ENCODE measurements around the gene TSPAN17.

TSPAN17 gene

GRCh38 chr5:176653401-176654385 is 6.4 kb downstream of the TSPAN17 start:
- no peak overlapping the region for H2BK15ac ChIP-seq (ENCODE audit: low read depth, poor library complexity, severe bottlenecking)
- H4K91ac ChIP-seq (ENCODE audit: low read length): no peak overlapping the region
- H3K18ac ChIP-seq (ENCODE audit: low read depth in 1 of 2, low read length in 2 of 2): no peak overlapping the region
- peaks cover 30% of the 10 kb centered on the region for H3K79me1 ChIP-seq (replicated peaks; ENCODE audit: low read length, poor library complexity, severe bottlenecking)
- no peak overlapping the region for H3K4ac ChIP-seq (ENCODE audit: low read depth in 1 of 2, low read length in 2 of 2)
- no peak overlapping the region for H2AFZ ChIP-seq (ENCODE audit: low read depth, low read length)
- H3K9ac ChIP-seq (ENCODE audit: low read length): no peak overlapping the region
- H3K27ac ChIP-seq (ENCODE audit: low read length, poor library complexity, severe bottlenecking): no peak overlapping the region
- DNase-seq: no peak
- H3K4me2 ChIP-seq (ENCODE audit: low read length, poor library complexity, severe bottlenecking): no peak overlapping the region
- H2AK5ac ChIP-seq (ENCODE audit: low read length, severe bottlenecking): no peak overlapping the region
- no peak overlapping the region for H3K4me3 ChIP-seq (ENCODE audit: insufficient read depth in 1 of 2, low read depth in 1 of 2, low read length in 2 of 2)
- H3K4me1 ChIP-seq (ENCODE audit: control insufficient read depth, insufficient read depth, low read depth, low read length): peaks cover 25% of the 10 kb centered on the region
- no peak overlapping the region for H2BK120ac ChIP-seq (ENCODE audit: low read depth, low read length)
- H4K8ac ChIP-seq (ENCODE audit: low read length): no peak overlapping the region
- no peak overlapping the region for H3K14ac ChIP-seq (ENCODE audit: low read length in 2 of 2)
- no peaks in the 10 kb centered on the region for H3K9me3 ChIP-seq (ENCODE audit: control insufficient read depth, low read length)
- no peak overlapping the region for H3K23ac ChIP-seq (ENCODE audit: low read length in 2 of 2)
- 95% methylated on average over 18 of the region's 18 CpGs for WGBS
- H2BK12ac ChIP-seq (ENCODE audit: low read length in 2 of 2): no peak overlapping the region
- H3K27me3 ChIP-seq (ENCODE audit: control insufficient read depth in 1 of 2, insufficient read depth in 1 of 2, low read length in 2 of 2): no peaks in the 10 kb centered on the region
- H2BK5ac ChIP-seq (ENCODE audit: low read depth, low read length, poor library complexity, severe bottlenecking): no peak overlapping the region
- peaks cover 53 to 66% of the 10 kb centered on the region in 2 experiments for H3K36me3 ChIP-seq (ENCODE audit: control insufficient read depth in 1 of 2, insufficient read depth in 2 of 2, low read depth in 1 of 2, low read length in 2 of 2)

DNA sequence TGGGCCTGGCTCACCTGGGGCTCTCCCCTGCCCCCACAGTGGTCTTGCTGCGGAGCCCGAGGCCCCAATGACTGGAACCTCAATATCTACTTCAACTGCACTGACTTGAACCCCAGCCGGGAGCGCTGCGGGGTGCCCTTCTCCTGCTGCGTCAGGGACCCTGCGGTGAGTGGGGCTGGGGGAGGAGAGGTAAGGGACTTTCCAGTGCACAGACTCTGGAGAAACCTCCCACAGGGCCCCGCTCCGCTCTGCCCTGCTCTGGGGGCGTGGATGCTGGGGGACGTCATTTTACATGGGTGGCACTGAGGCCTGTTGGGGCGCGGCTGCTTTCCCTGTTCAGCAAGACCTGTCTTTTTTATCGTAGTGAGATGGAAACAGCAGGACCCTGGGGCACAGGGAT is 7.6 kb downstream of the TSPAN17 start:
- no peak overlapping the region for H4K91ac ChIP-seq (ENCODE audit: low read length)
- H3K14ac ChIP-seq (ENCODE audit: low read length in 2 of 2): no peak overlapping the region
- no peak overlapping the region for H2BK120ac ChIP-seq (ENCODE audit: low read depth, low read length)
- H3K27ac ChIP-seq (ENCODE audit: low read length, poor library complexity, severe bottlenecking): no peak overlapping the region
- H2AK5ac ChIP-seq (ENCODE audit: low read length, severe bottlenecking): no peak overlapping the region
- H3K4me2 ChIP-seq (ENCODE audit: low read length, poor library complexity, severe bottlenecking): no peak overlapping the region
- H3K18ac ChIP-seq (ENCODE audit: low read depth in 1 of 2, low read length in 2 of 2): no peak overlapping the region
- H3K4ac ChIP-seq (ENCODE audit: low read depth in 1 of 2, low read length in 2 of 2): no peak overlapping the region
- 93% methylated on average over 12 of the region's 14 CpGs for WGBS
- H2BK12ac ChIP-seq (ENCODE audit: low read length in 2 of 2): no peak overlapping the region
- H3K9me3 ChIP-seq (ENCODE audit: control insufficient read depth, low read length): no peaks in the 10 kb centered on the region
- H2BK5ac ChIP-seq (ENCODE audit: low read depth, low read length, poor library complexity, severe bottlenecking): no peak overlapping the region
- no peak overlapping the region for H3K4me3 ChIP-seq (ENCODE audit: insufficient read depth in 1 of 2, low read depth in 1 of 2, low read length in 2 of 2)
- H3K4me1 ChIP-seq (ENCODE audit: control insufficient read depth, insufficient read depth, low read depth, low read length): peaks cover 25% of the 10 kb centered on the region
- no peak overlapping the region for H2BK15ac ChIP-seq (ENCODE audit: low read depth, poor library complexity, severe bottlenecking)
- no peak overlapping the region for H2AFZ ChIP-seq (ENCODE audit: low read depth, low read length)
- no peak overlapping the region for H3K9ac ChIP-seq (ENCODE audit: low read length)
- H3K36me3 ChIP-seq (ENCODE audit: control insufficient read depth in 1 of 2, insufficient read depth in 2 of 2, low read depth in 1 of 2, low read length in 2 of 2): peaks cover 53 to 64% of the 10 kb centered on the region in 2 experiments
- H3K23ac ChIP-seq (ENCODE audit: low read length in 2 of 2): no peak overlapping the region
- peaks cover 26% of the 10 kb centered on the region for H3K79me1 ChIP-seq (replicated peaks; ENCODE audit: low read length, poor library complexity, severe bottlenecking)
- no peaks in the 10 kb centered on the region for H3K27me3 ChIP-seq (ENCODE audit: control insufficient read depth in 1 of 2, insufficient read depth in 1 of 2, low read length in 2 of 2)
- no peak overlapping the region for H4K8ac ChIP-seq (ENCODE audit: low read length)
- DNase-seq: no peak

DNA sequence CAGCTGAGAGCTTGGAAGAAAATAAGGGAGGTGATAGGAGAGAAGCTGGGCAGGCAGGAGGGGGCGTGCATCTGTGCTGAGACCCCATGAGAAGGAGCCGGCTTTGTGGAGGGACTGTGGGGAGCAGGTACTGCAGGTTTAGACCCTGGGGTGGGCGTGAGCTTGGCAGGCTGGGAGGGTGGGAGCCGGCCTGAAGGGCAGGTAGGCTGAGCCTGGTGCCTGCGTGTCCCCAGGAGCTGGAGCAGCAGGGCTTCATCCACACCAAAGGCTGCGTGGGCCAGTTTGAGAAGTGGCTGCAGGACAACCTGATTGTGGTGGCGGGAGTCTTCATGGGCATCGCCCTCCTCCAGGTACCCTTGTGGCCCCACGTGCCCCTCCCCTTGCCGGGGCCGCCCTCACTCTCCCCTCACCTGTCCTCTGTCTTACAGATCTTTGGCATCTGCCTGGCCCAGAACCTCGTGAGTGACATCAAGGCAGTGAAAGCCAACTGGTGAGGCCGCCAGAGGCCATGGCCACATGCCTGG is 9.2 kb downstream of the TSPAN17 start:
- Histone ChIP-seq H3K18ac (ENCODE audit: low read depth in 1 of 2, low read length in 2 of 2) (no peak overlapping the region), H4K91ac (ENCODE audit: low read length) (no peak overlapping the region), H3K9me3 (ENCODE audit: control insufficient read depth, low read length) (no peaks in the 10 kb centered on the region), H2AFZ (ENCODE audit: low read depth, low read length) (no peak overlapping the region), H2BK12ac (ENCODE audit: low read length in 2 of 2) (no peak overlapping the region), H2BK15ac (ENCODE audit: low read depth, poor library complexity, severe bottlenecking) (no peak overlapping the region), H3K36me3 (ENCODE audit: control insufficient read depth in 1 of 2, insufficient read depth in 2 of 2, low read depth in 1 of 2, low read length in 2 of 2) (peaks cover 53 to 56% of the 10 kb centered on the region in 2 experiments), H4K8ac (ENCODE audit: low read length) (no peak overlapping the region), H3K79me1 (replicated peaks; ENCODE audit: low read length, poor library complexity, severe bottlenecking) (peaks cover 10% of the 10 kb centered on the region), H2BK120ac (ENCODE audit: low read depth, low read length) (no peak overlapping the region), H3K4ac (ENCODE audit: low read depth in 1 of 2, low read length in 2 of 2) (no peak overlapping the region), H2AK5ac (ENCODE audit: low read length, severe bottlenecking) (no peak overlapping the region), H2BK5ac (ENCODE audit: low read depth, low read length, poor library complexity, severe bottlenecking) (no peak overlapping the region), H3K4me3 (ENCODE audit: insufficient read depth in 1 of 2, low read depth in 1 of 2, low read length in 2 of 2) (no peak overlapping the region), H3K4me1 (ENCODE audit: control insufficient read depth, insufficient read depth, low read depth, low read length) (peaks cover 22% of the 10 kb centered on the region), H3K23ac (ENCODE audit: low read length in 2 of 2) (no peak overlapping the region), H3K4me2 (ENCODE audit: low read length, poor library complexity, severe bottlenecking) (no peak overlapping the region), H3K9ac (ENCODE audit: low read length) (no peak overlapping the region), H3K27me3 (ENCODE audit: control insufficient read depth in 1 of 2, insufficient read depth in 1 of 2, low read length in 2 of 2) (peaks cover 0 to 5% of the 10 kb centered on the region in 2 experiments), H3K27ac (ENCODE audit: low read length, poor library complexity, severe bottlenecking) (no peak overlapping the region), H3K14ac (ENCODE audit: low read length in 2 of 2) (no peak overlapping the region)
- WGBS: 93% methylated on average over 13 of the region's 13 CpGs
- no peak for DNase-seq

- no peak overlapping the region for H3K18ac ChIP-seq (ENCODE audit: low read depth in 1 of 2, low read length in 2 of 2)
- H3K23ac ChIP-seq (ENCODE audit: low read length in 2 of 2): no peak overlapping the region
- no peak overlapping the region for H3K14ac ChIP-seq (ENCODE audit: low read length in 2 of 2)
- no peak overlapping the region for H2AK5ac ChIP-seq (ENCODE audit: low read length, severe bottlenecking)
- H2BK5ac ChIP-seq (ENCODE audit: low read depth, low read length, poor library complexity, severe bottlenecking): no peak overlapping the region
- peaks cover 5 to 17% of the 10 kb centered on the region in 2 experiments for H3K27me3 ChIP-seq (ENCODE audit: control insufficient read depth in 1 of 2, insufficient read depth in 1 of 2, low read length in 2 of 2)
- H4K8ac ChIP-seq (ENCODE audit: low read length): no peak overlapping the region
- 69% methylated on average over 14 of the region's 14 CpGs for WGBS
- H2BK15ac ChIP-seq (ENCODE audit: low read depth, poor library complexity, severe bottlenecking): no peak overlapping the region
- H3K9me3 ChIP-seq (ENCODE audit: control insufficient read depth, low read length): no peaks in the 10 kb centered on the region
- H2AFZ ChIP-seq (ENCODE audit: low read depth, low read length): no peak overlapping the region
- peak overlapping the region in 1 of 2 experiments; percentile 3 for H2BK12ac ChIP-seq (ENCODE audit: low read length in 2 of 2)
- H4K91ac ChIP-seq (ENCODE audit: low read length): no peak overlapping the region
- no peak overlapping the region for H3K4ac ChIP-seq (ENCODE audit: low read depth in 1 of 2, low read length in 2 of 2)
- peaks cover 22% of the 10 kb centered on the region for H3K4me1 ChIP-seq (ENCODE audit: control insufficient read depth, insufficient read depth, low read depth, low read length)
- peak overlapping the region; percentile 60 for H3K9ac ChIP-seq (ENCODE audit: low read length)
- H2BK120ac ChIP-seq (ENCODE audit: low read depth, low read length): no peak overlapping the region
- peak overlapping the region in 1 of 2 experiments; percentile 70 for H3K4me3 ChIP-seq (ENCODE audit: insufficient read depth in 1 of 2, low read depth in 1 of 2, low read length in 2 of 2)
- peaks cover 3% of the 10 kb centered on the region for H3K79me1 ChIP-seq (replicated peaks; ENCODE audit: low read length, poor library complexity, severe bottlenecking)
- no peak overlapping the region for H3K4me2 ChIP-seq (ENCODE audit: low read length, poor library complexity, severe bottlenecking)
- peak overlapping the region; percentile 69 for H3K27ac ChIP-seq (ENCODE audit: low read length, poor library complexity, severe bottlenecking)
- H3K36me3 ChIP-seq (ENCODE audit: control insufficient read depth in 1 of 2, insufficient read depth in 2 of 2, low read depth in 1 of 2, low read length in 2 of 2): peaks cover 47% of the 10 kb centered on the region in 2 experiments
- peak; percentile 72 for DNase-seq
Measured at GRCh38 chr5:176658007-176658599, 10.8 kb downstream of the TSPAN17 start.

Data from mesenchymal stem cell (in vitro differentiated cells and primary cell).